NCI-H187 treated with DMSO at 0.1 percent for 48 hours (cell line): ENCODE results near the gene FBXW9.
"Not testable (repeated sequence)": the region's sequence is repeated elsewhere in the genome, so short reads cannot be mapped to it uniquely, and the experiment has no call there.

Experiments used
- DNase-seq: peaks from one replicate; lab custom pipeline; 2025; lab: John Stamatoyannopoulos, UW

FBXW9 gene

DNA sequence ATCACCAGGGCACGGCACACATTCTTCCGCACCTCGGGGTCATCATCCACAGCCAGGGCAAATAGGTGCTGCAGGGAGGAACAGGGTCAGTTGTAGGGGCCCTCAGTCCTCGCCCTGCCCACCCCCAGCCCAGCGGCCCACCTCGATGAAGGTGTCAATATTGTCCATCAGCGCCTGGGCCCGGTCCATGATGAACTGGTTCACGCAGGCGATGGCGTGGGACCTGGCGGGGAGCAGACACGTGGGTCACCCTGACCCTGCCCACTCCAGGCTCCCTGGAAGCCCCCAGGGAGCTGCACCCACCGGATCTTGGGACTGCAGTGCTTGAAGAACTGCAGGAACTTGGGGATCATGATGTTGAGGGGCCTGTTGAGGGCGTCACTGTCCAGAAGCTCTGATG, 18.7 kb upstream of the FBXW9 start:
- DNase-seq, result no peak

GRCh38 chr19:12713304-12713703, 16.9 kb upstream of the FBXW9 start:
- not testable (repeated sequence) for DNase-seq

DNA sequence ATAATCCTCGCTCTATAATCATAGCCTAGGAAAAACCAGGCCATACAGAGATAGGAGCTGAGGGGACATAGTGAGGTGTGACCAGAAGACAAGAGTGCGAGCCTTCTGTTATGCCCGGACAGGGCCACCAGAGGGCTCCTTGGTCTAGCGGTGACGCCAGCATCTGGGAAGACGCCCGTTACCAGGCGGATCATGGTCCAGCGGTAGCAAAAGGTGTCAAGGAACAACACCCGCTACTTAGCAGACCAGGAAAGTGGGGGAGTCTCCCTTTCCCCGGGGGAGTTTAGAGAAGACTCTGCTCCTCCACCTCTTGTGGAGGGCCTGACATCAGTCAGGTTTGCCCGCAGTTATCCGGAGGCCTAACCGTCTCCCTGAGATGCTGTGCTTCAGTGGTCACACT, 15.6 kb upstream of the FBXW9 start:
- DNase-seq, result not testable (repeated sequence)

GRCh38 chr19:12711187-12711586, 14.8 kb upstream of the FBXW9 start:
- DNase-seq, result no peak

DNA sequence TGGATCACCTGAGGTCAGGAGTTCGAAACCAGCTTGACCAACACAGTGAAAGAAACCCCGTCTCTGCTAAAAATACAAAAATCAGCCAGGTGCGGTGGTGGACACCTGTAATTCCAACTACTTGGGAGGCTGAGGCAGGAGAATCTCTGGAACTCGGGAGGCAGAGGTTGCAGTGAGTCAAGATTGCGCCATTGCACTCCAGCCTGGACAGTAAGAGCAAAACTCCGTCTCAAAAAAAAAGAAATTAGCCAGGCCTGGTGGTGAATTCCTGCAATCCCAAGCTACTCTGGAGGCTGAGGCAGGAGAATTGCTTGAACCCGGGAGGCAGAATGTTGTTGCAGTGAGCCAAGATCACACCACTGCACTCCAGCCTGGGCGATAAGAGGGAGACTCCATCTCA, 12.2 kb upstream of the FBXW9 start:
- DNase-seq, result no peak

DNA sequence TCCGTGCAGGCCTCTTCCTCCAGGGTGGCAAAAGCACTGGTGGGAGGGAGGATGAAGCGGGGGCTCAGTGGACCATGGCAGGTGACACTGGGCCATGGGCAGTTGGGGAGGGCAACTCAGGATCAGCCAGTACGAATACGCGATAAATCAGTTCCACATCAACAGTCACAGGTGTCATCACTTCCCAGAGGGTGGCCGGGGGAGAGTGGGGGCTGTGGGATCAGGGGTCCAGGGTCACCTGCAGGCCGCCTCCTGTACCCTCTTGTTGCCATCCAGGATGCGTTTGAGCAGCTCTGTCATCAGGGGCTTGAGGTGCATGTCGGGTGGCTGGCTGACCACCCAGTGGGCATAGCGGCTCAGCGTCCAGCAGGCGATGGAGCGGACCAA, 9.9 kb upstream of the FBXW9 start:
- no peak for DNase-seq

DNA sequence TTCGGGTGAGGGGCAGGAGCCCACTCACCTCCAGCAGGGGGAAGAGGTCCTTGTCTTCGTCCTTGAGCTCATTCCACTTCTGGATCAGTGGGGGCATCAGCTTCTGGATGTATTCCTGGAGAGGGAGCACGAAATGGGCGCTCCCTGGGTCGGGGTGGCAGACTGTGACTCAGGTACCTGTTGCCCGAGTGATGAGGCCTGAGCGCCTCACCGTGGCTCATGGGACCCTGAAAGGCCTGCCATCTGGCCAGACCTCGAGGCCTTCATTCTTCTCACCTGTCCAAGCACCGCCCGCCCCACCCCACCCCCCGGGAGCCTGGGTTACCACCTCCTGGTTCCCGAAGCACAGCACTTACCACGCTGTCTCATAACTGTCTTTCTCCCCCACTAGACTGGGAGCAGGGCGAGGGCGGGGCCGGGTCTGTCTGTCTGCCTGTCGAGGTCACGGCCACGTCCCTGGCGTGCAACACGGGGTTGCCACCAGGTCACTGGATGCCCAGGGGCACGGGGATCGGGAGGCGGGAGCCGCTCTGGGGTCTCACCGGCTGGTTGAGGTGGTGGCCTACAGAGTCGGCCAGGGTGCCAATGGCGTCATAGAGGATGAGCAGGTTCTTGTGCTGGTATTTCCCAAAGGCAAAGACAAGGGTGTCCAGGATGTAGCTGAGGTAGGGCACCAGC, 9.4 kb upstream of the FBXW9 start:
- no peak for DNase-seq

GRCh38 chr19:12705169-12705568, 8.7 kb upstream of the FBXW9 start:
- DNase-seq, result no peak

GRCh38 chr19:12703046-12703445, 6.6 kb upstream of the FBXW9 start:
- DNase-seq, result no peak

DNA sequence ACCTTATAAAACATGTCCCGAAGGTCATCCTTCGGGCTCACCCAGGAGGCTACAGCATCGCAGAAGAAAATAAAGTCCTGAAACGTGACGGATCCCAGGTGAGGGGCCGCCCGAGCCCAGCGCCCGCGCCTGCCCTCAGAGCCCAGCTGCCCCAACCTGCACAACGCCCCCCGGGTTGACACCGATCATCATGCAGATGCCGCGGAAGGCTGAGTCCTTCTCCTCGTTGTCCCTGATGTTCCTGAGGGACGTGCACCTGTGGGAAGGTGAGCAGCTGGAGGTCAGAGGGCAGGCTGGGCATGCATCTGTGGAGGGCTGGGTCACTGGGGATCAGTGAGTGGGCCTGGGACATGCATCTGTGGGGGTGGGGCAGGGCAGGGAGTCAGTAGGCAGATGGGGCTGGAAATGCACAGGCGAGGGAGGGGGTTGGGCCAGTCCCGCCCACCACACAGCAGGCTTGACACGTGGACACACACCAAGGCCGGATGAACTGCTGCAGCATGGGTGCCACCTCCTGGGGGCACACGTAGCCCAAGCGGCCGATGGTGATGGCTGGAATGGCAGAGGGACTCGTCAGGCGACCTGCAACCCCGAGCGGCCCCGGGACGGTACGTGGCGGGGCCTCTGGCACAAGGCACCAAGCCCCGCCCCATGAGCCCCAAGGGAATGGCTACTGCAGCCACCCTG, 5.3 kb upstream of the FBXW9 start:
- DNase-seq, result no peak

GRCh38 chr19:12698138-12698537, 1.7 kb upstream of the FBXW9 start:
- no peak for DNase-seq

GRCh38 chr19:12697425-12697824, 994 bp upstream of the FBXW9 start:
- not testable (repeated sequence) for DNase-seq

- no peak for DNase-seq
Observed at GRCh38 chr19:12695997-12696365, 450 bp downstream of the FBXW9 start.

DNA sequence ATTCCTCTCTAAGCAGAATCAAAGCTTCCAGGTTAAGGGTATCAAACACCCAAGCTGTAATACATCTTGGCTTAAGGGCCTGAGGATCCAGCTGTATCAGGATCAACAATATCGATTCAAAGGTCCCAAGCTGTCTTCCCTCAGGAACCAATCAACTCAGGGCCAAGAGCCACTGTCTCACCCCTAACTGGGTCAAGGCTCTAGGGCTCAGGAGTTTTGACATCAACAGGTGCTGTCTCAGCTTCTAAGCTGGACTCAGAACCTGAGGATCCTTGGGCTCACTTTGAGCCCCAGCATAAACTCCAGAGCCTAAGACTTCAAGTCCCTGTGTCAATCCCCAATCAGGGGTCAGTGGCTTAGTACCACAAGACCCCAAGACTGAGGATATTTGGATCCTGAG, 917 bp downstream of the FBXW9 start:
- no peak for DNase-seq

DNA sequence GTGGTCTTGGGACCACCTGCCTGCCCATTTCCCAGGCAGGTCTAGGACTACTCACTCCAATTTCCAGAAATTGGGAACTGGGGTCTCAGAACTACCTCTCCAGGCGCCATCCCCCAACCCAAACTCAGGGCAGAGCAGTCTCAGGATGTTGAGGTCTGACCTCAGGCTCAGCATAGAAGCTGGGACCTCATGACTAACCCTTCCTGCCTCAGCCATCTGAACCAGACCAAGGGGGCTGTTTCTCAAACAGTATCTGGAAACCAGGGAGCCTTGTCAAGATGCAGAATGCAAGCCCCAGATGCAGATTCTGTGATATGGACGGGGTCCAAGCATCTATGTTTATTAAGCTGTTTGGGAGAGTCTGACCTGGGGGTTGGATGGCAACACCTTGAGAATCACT, 1.3 kb downstream of the FBXW9 start:
- no peak for DNase-seq

- DNase-seq, result no peak
Observed at GRCh38 chr19:12694641-12695040, 1.8 kb downstream of the FBXW9 start.

- no peak for DNase-seq
Observed at GRCh38 chr19:12692960-12693359, 3.5 kb downstream of the FBXW9 start.

DNA sequence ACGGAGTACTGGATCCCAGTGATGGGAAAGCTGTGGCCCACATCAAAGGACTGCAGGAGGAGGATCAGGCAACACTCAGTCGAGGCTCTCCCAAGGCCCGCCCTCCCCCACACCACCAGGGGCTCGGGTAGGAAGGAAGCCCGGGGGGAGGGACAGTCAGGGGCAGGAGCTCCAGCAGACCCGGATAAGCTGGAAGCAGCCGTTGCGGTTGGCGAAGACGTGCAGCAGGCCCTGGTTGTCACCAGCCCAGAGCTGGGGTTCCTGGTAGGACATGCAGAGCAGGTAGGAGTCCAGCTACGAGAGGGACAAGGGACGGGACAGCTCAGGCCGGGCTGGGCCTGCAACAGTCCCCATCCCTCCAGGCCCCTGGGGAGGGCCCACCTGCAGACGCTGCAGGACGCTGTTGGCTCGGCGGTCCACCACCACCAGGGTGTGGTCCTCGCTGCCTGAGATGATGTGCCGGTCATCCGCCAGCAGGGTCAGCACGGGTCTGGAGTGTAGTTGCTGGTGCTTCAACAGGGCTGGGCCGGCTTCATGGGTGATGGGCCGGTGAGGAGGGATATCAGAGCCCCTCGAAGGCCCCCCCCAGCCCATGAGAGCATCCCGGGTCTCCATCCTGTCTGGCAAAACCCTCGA, 6.7 kb downstream of the FBXW9 start:
- DNase-seq, result no peak

DNA sequence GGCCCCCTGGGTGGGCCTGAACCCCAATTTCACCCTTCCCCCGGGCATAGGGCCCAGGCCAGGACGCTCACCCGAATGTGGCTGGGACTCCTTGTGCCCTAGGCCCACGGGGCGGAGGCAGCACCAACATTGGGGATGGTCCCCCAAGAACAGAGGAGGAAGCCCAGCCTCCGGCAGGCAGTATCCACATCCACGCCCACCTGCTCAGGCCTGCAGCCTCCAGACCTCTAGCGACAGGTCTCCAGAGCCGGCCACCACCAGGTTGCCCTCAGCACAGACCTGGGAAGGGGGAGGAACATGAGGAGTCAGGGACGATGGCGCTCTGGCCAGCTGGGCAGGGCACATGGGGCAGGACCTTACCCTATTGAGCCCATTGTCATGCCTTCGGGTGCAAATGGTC, 7.4 kb downstream of the FBXW9 start:
- no peak for DNase-seq

GRCh38 chr19:12687496-12688196, 8.8 kb downstream of the FBXW9 start, which contains the start of gene GNG14:
GNG14 (plus strand) TSS chr19:12687998; CDS start chr19:12688049, 51 bp downstream.
- no peak for DNase-seq

DNA sequence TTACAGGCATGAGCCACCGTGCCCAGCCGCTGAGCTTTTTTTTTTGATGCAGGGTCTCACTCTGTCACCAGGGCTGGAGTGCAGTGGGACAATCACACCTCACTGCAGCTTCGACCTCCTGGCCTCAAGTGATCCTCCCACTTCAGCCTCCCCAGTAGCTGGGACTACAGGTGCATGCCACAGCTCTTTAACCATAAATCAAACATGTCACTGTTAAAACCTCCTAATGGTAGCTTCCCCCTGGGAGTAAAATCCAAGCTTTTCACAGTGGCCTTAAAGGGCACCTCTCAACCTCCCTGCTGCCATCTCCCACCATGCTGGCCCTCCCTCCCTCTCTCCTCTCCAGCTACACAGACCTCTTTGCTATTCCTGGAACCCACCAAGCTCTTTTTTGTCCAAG, 10.6 kb downstream of the FBXW9 start:
- no peak for DNase-seq

- peak; percentile 74 for DNase-seq
Observed at GRCh38 chr19:12681074-12681987, 15.1 kb downstream of the FBXW9 start, which contains the start of gene DHPS. DHPS (minus strand) TSS chr19:12681880; CDS start chr19:12681766, 114 bp downstream.
